MCF 10A (cell line): Measurements from ENCODE around the gene AS3MT. TPM values are rescaled to one million over a fixed set of nuclear protein-coding genes. Genes with fewer than 3 reads are reported as not detected.
A peak's percentile ranks its signal among the peaks of the same experiment; 100 is the strongest.

Experiments used
- BruUV-seq: library from RNA; stranded (reverse); fragments of 400-500 nt; replicated peaks from 2 replicates; lab custom pipeline; 2021; lab: Mats Ljungman, UMichigan
- CTCF ChIA-PET: fragments of 300-600 bp; sonication (Branson Sonifier 250); formaldehyde crosslinking; extraction: SDS; loops from one replicate; lab custom pipeline; 2021; ENCODE audit warnings: antibody characterized with exemption, inconsistent platforms; lab: Yijun Ruan, JAX
- POLR2A ChIA-PET: fragments of 300-600, 350-650 bp; sonication (Branson Sonifier 250); formaldehyde crosslinking; extraction: SDS; loops from one replicate; lab custom pipeline; 2020; ENCODE audit warnings: antibody characterized with exemption, inconsistent platforms; lab: Yijun Ruan, JAX
- DNase-seq: peaks from one replicate; pipeline ENCODE4 v3.0.0-alpha.2; 2018; ENCODE audit not compliant: unreplicated experiment
- H3K27ac Mint-ChIP-seq: one replicate; pipeline ENCODE4 v1.8.0; 2022; ENCODE audit warnings: mild to moderate bottlenecking, low read depth, mixed read lengths; ENCODE audit not compliant: unreplicated experiment
- H3K27me3 Mint-ChIP-seq: one replicate; pipeline ENCODE4 v1.8.0; 2022; ENCODE audit warnings: mixed read lengths; ENCODE audit not compliant: insufficient read depth, unreplicated experiment
- H3K36me3 Mint-ChIP-seq: one replicate; pipeline ENCODE4 v1.8.0; 2022; ENCODE audit warnings: mild to moderate bottlenecking, moderate library complexity, mixed read lengths; ENCODE audit not compliant: insufficient read depth, unreplicated experiment
- H3K4me1 Mint-ChIP-seq: one replicate; pipeline ENCODE4 v1.8.0; 2022; ENCODE audit warnings: mixed read lengths; ENCODE audit not compliant: insufficient read depth, unreplicated experiment
- H3K4me3 Mint-ChIP-seq: one replicate; pipeline ENCODE4 v1.8.0; 2022; ENCODE audit warnings: mild to moderate bottlenecking, moderate library complexity, mixed read lengths; ENCODE audit not compliant: unreplicated experiment
- H3K9me3 Mint-ChIP-seq: one replicate; pipeline ENCODE4 v1.8.0; 2022; ENCODE audit warnings: mixed read lengths; ENCODE audit not compliant: unreplicated experiment
- intact Hi-C: fragments of 100-400 bp; cut with micrococcal nuclease; formaldehyde crosslinking; loops from 2 replicates; pipeline ENCODE4 v1.14.1; 2022
- total RNA-seq: library from RNA; stranded (reverse); gene quantifications from 2 replicates; pipeline ENCODE4 v1.2.3, GENCODE V29; 2022
- TF ChIP-seq, protein P1 (sequence below): fragments of 200-600 bp; IDR thresholded peaks from one replicate; pipeline ENCODE4 v1.8.0; 2022; ENCODE audit warnings: antibody characterized with exemption, mild to moderate bottlenecking; ENCODE audit not compliant: unreplicated experiment

The AS3MT gene
- total RNA-seq, 1 experiment from 2014 or later, result 0.26 TPM

DNA sequence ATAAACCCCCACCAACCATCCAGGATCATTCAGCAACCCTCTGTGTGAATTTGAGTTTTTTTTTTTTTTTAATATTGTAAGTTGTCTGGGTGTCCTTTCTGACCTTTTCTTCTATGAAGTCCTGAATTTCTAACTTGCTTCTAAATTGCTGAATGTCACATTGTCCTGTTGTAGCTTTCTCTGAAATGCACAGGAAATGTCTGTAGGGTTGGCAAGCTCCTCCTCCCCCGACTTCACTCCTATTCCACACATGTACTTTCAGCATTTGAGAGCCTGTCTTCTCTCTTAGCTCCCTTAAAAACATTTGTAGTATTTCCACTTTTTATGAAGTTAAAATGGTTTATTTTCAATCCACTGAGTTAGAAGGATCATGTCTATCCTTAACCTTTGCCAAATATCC lies 45.5 kb downstream of the AS3MT start:
- intact Hi-C loops, result loop anchor here (5.0 kb wide), 1 partner anchor 573 kb away; no protein-coding TSS in a partner anchor
- TF ChIP-seq, protein P1, sequence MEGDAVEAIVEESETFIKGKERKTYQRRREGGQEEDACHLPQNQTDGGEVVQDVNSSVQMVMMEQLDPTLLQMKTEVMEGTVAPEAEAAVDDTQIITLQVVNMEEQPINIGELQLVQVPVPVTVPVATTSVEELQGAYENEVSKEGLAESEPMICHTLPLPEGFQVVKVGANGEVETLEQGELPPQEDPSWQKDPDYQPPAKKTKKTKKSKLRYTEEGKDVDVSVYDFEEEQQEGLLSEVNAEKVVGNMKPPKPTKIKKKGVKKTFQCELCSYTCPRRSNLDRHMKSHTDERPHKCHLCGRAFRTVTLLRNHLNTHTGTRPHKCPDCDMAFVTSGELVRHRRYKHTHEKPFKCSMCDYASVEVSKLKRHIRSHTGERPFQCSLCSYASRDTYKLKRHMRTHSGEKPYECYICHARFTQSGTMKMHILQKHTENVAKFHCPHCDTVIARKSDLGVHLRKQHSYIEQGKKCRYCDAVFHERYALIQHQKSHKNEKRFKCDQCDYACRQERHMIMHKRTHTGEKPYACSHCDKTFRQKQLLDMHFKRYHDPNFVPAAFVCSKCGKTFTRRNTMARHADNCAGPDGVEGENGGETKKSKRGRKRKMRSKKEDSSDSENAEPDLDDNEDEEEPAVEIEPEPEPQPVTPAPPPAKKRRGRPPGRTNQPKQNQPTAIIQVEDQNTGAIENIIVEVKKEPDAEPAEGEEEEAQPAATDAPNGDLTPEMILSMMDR, result no peak
- DNase-seq, result no peak
- H3K9me3 Mint-ChIP-seq, result no peaks in the 10 kb centered on the region
- CTCF ChIA-PET, result interaction anchor here (0.5 to 3.4 kb wide), 7 partner anchors 40 to 427 kb away, joined by 3 to 52 read pairs (median 4); no protein-coding TSS in a partner anchor
- BruUV-seq, result no TSS peak
- H3K27ac Mint-ChIP-seq, result no peak overlapping the region
- no peaks in the 10 kb centered on the region for H3K27me3 Mint-ChIP-seq
- H3K4me1 Mint-ChIP-seq, result peaks cover 8% of the 10 kb centered on the region
- no peak overlapping the region for H3K4me3 Mint-ChIP-seq
- POLR2A ChIA-PET, result interaction anchor here (1.6 kb wide), 1 partner anchor 11 kb away, joined by 3 read pairs; no protein-coding TSS in a partner anchor
- no peaks in the 10 kb centered on the region for H3K36me3 Mint-ChIP-seq

DNA sequence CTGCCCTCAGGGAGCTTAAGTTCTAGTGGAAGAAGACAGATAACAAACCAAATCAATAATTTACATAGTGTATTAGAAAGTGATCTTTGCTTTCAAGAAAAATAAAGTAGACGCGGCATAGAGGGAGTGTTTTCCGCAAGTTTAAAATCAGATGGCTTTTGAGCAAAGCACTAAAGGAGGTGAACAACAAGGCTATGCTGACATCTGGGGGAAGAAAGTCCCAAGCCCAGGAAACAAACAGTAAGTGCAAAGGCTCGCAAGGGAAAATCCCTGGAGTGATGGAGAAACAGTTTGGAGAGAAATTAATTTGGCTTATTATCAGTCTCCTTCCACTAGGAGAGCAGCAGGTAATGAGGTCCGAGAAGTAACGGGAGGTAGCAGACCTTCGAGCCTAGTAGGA lies 46.9 kb downstream of the AS3MT start:
- CTCF ChIA-PET, result interaction anchor here (0.6 to 3.4 kb wide), 6 partner anchors 15 to 418 kb away, joined by 3 to 52 read pairs (median 5); no protein-coding TSS in a partner anchor
- peaks cover 22% of the 10 kb centered on the region for H3K4me1 Mint-ChIP-seq
- H3K27ac Mint-ChIP-seq, result no peak overlapping the region
- no peak for DNase-seq
- no peaks in the 10 kb centered on the region for H3K36me3 Mint-ChIP-seq
- no peaks in the 10 kb centered on the region for H3K9me3 Mint-ChIP-seq
- no peaks in the 10 kb centered on the region for H3K27me3 Mint-ChIP-seq
- intact Hi-C loops, result loop anchor here (5.0 kb wide), 1 partner anchor 571 kb away; no protein-coding TSS in a partner anchor
- peak overlapping the region; percentile 89 for H3K4me3 Mint-ChIP-seq
- no TSS peak for BruUV-seq
- TF ChIP-seq, protein P1, result no peak
- POLR2A ChIA-PET, result interaction anchor here (1.6 to 2.6 kb wide), 2 partner anchors 9 to 276 kb away, joined by 3 to 10 read pairs; no protein-coding TSS in a partner anchor

DNA sequence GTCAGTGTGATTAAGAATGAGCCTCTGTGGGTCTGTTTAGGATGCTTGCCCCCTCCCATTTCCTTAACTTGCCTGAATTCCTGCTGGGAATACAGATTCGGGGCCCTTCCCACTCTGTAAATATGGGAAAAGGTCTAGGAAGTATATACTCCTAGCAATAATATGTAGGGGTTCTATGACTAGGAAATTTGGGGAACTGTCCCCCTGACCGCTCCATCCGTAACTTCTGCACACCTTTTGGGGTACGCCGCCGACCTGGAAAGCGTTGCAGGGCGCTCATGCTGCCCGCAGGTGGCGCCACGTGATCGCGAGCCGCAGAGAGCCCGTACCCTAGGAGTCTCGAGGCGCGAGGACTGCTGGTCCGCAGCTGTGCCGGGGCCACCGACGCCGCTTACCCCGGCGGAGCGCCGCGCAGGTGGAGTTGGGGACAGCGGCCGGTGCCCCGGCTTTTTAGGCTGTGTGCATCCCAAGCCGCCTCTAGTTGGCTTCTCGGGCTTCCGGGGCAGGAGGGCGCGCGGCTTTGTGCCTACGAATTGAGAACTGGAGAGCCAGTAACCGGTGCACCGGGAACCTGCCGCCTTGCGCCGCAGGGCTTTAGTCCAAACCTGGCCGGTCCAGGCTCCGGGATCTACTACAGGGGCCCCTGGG lies 48.2 kb downstream of the AS3MT start:
- Mint-ChIP-seq H3K27ac (peak overlapping the region; percentile 49), H3K9me3 (no peaks in the 10 kb centered on the region), H3K36me3 (no peaks in the 10 kb centered on the region), H3K4me3 (peak overlapping the region; percentile 89), H3K4me1 (peaks cover 22% of the 10 kb centered on the region), H3K27me3 (no peaks in the 10 kb centered on the region)
- peak; percentile 71 for DNase-seq
- POLR2A ChIA-PET, result interaction anchor here (0.6 to 2.6 kb wide), 23 partner anchors 11 to 479 kb away, joined by 3 to 13 read pairs (median 4); partner anchors contain the start of genes ACTR1A, ARL3, ATP5MK and BORCS7
- no TSS peak for BruUV-seq
- intact Hi-C loops, result loop anchor here (1.0 to 5.0 kb wide), 3 partner anchors 82 to 570 kb away; no protein-coding TSS in a partner anchor
- TF ChIP-seq, protein P1, result peak; percentile 99
- CTCF ChIA-PET, result interaction anchor here (0.6 to 3.5 kb wide), 37 partner anchors 8 to 482 kb away, joined by 3 to 52 read pairs (median 3); no protein-coding TSS in a partner anchor
